DND-41 (cell line): ENCODE results near the gene FAM114A1.
"Not testable (repeated sequence)": the region's sequence is repeated elsewhere in the genome, so short reads cannot be mapped to it uniquely, and the experiment has no call there.

Experiments
- ATAC-seq: fragments of 200-7000 bp; cut with Tn5 transposase; 3 replicates; pipeline ENCODE4 v1.9.1; 2021; ENCODE audit warnings: low read depth; ENCODE audit not compliant: insufficient read depth
- DNase-seq: peaks from one replicate; pipeline ENCODE4 v3.0.0-alpha.2; 2020
- H2AFZ ChIP-seq: 2 replicates; pipeline ENCODE4 v1.6.0; 2012; ENCODE audit warnings: low read depth, low read length
- H3K27ac ChIP-seq: 2 replicates; pipeline ENCODE4 v1.5.1; 2012; ENCODE audit warnings: low read length, inconsistent platforms
- H3K27me3 ChIP-seq: fragments of 200-600 bp; sonication (generic); 2 replicates; pipeline ENCODE4 v1.6.0; 2012; ENCODE audit warnings: low read length, mild to moderate bottlenecking, inconsistent platforms; ENCODE audit not compliant: insufficient read depth, poor library complexity
- H3K36me3 ChIP-seq: 2 replicates; pipeline ENCODE4 v1.5.1; 2012; ENCODE audit warnings: low read length, inconsistent platforms; ENCODE audit not compliant: insufficient read depth
- H3K4me1 ChIP-seq: 2 replicates; pipeline ENCODE4 v1.5.1; 2012; ENCODE audit warnings: mild to moderate bottlenecking, low read length; ENCODE audit not compliant: insufficient read depth
- H3K4me2 ChIP-seq: 2 replicates; pipeline ENCODE4 v1.6.0; 2012; ENCODE audit warnings: mild to moderate bottlenecking, moderate library complexity, low read length, inconsistent platforms; ENCODE audit not compliant: insufficient read depth
- H3K4me3 ChIP-seq, 2 experiments: fragments of 200-600 bp in 1 of 2; shearing (Covaris generic) in 1 of 2; 2 replicates each; pipeline ENCODE4 v1.5.1; 2012 to 2016; ENCODE audit warnings: inconsistent platforms in 2 of 2, low read length in 2 of 2, mild to moderate bottlenecking in 2 of 2, low read depth in 1 of 2, moderate library complexity in 1 of 2
- H3K79me2 ChIP-seq: 2 replicates; pipeline ENCODE4 v1.6.0; 2012; ENCODE audit warnings: low read length, inconsistent platforms; ENCODE audit not compliant: insufficient read depth
- H3K9ac ChIP-seq: 2 replicates; pipeline ENCODE4 v1.6.0; 2012; ENCODE audit warnings: low read depth, mild to moderate bottlenecking, inconsistent platforms, low read length, moderate library complexity
- H3K9me3 ChIP-seq: 2 replicates; pipeline ENCODE4 v1.5.1; 2012; ENCODE audit warnings: low read length, moderate library complexity, mild to moderate bottlenecking, inconsistent platforms; ENCODE audit not compliant: insufficient read depth, severe bottlenecking
- H4K20me1 ChIP-seq: 2 replicates; pipeline ENCODE4 v1.6.0; 2012; ENCODE audit warnings: low read length; ENCODE audit not compliant: insufficient read depth
- EZH2 ChIP-seq: IDR thresholded peaks from 3 replicates; pipeline ENCODE4 v1.6.1; 2012; ENCODE audit warnings: borderline replicate concordance, low read depth, mild to moderate bottlenecking, moderate library complexity, low read length, inconsistent platforms; ENCODE audit not compliant: severe bottlenecking
- TF ChIP-seq, protein P1 (sequence below): IDR thresholded peaks from 2 replicates; pipeline ENCODE4 v1.5.1; 2012; ENCODE audit warnings: borderline replicate concordance, low read length, moderate library complexity, mild to moderate bottlenecking; ENCODE audit not compliant: poor library complexity, severe bottlenecking; ENCODE audit errors: extremely low read depth

FAM114A1 gene

GRCh38 chr4:38983787-38984598 is 116.4 kb downstream of the FAM114A1 start:
- H3K4me1 ChIP-seq = no peaks in the 10 kb centered on the region
- H3K36me3 ChIP-seq = no peaks in the 10 kb centered on the region
- H3K9ac ChIP-seq = no peak overlapping the region
- no peak overlapping the region for H3K4me3 ChIP-seq
- H3K27ac ChIP-seq = no peak overlapping the region
- ATAC-seq (no peak), DNase-seq (no peak)
- no peaks in the 10 kb centered on the region for H3K9me3 ChIP-seq
- H3K79me2 ChIP-seq = no peaks in the 10 kb centered on the region
- H2AFZ ChIP-seq = no peak overlapping the region
- H3K4me2 ChIP-seq = no peak overlapping the region
- no peaks in the 10 kb centered on the region for H3K27me3 ChIP-seq
- H4K20me1 ChIP-seq = no peaks in the 10 kb centered on the region
- TF ChIP-seq, protein P1, sequence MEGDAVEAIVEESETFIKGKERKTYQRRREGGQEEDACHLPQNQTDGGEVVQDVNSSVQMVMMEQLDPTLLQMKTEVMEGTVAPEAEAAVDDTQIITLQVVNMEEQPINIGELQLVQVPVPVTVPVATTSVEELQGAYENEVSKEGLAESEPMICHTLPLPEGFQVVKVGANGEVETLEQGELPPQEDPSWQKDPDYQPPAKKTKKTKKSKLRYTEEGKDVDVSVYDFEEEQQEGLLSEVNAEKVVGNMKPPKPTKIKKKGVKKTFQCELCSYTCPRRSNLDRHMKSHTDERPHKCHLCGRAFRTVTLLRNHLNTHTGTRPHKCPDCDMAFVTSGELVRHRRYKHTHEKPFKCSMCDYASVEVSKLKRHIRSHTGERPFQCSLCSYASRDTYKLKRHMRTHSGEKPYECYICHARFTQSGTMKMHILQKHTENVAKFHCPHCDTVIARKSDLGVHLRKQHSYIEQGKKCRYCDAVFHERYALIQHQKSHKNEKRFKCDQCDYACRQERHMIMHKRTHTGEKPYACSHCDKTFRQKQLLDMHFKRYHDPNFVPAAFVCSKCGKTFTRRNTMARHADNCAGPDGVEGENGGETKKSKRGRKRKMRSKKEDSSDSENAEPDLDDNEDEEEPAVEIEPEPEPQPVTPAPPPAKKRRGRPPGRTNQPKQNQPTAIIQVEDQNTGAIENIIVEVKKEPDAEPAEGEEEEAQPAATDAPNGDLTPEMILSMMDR = no peak
- no peak for TF ChIP-seq EZH2

- DNase-seq (no peak), ATAC-seq (no peak)
- H2AFZ ChIP-seq = no peak overlapping the region
- H3K4me2 ChIP-seq = no peak overlapping the region
- H3K27ac ChIP-seq = no peak overlapping the region
- no peak overlapping the region for H3K4me3 ChIP-seq
- H3K27me3 ChIP-seq = no peaks in the 10 kb centered on the region
- H3K79me2 ChIP-seq = no peaks in the 10 kb centered on the region
- no peak for TF ChIP-seq EZH2
- TF ChIP-seq, protein P1 = no peak
- no peak overlapping the region for H3K9ac ChIP-seq
- no peaks in the 10 kb centered on the region for H3K36me3 ChIP-seq
- no peaks in the 10 kb centered on the region for H3K4me1 ChIP-seq
- no peaks in the 10 kb centered on the region for H4K20me1 ChIP-seq
- H3K9me3 ChIP-seq = no peaks in the 10 kb centered on the region
Measured at GRCh38 chr4:38985410-38986100, 117.9 kb downstream of the FAM114A1 start.

GRCh38 chr4:38987491-38987890 is 119.9 kb downstream of the FAM114A1 start:
- Histone ChIP-seq H3K9ac (no peak overlapping the region), H3K4me3 (no peak overlapping the region), H4K20me1 (no peaks in the 10 kb centered on the region), H2AFZ (no peak overlapping the region), H3K36me3 (no peaks in the 10 kb centered on the region), H3K27ac (no peak overlapping the region), H3K4me2 (no peak overlapping the region), H3K27me3 (no peaks in the 10 kb centered on the region), H3K79me2 (no peaks in the 10 kb centered on the region), H3K9me3 (no peaks in the 10 kb centered on the region), H3K4me1 (no peaks in the 10 kb centered on the region)
- DNase-seq (no peak), ATAC-seq (no peak)
- TF ChIP-seq, protein P1 = no peak
- TF ChIP-seq EZH2 = no peak

DNA sequence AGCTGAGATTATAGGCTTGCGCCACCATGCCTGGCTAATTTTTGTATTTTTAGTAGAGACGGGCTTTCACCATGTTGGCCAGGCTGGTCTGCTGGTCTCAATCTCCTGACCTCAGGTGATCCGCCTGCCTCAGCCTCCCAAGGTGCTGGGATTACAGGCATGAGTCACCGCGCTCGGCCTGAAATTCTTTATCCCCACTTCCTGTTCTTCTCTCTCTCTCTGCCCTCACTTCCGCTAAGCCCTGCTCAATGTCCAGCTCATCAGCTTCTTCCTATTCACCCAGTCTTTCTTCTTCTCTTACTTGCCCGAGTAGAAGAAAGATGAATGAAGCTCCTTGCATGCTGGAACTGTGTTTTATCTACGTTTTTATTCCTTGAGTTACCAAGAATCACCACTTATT is 120.7 kb downstream of the FAM114A1 start:
- H3K27ac ChIP-seq, H3K27me3 ChIP-seq, H3K4me2 ChIP-seq, DNase-seq, H2AFZ ChIP-seq, H4K20me1 ChIP-seq, H3K9me3 ChIP-seq, H3K9ac ChIP-seq, H3K79me2 ChIP-seq, H3K4me3 ChIP-seq, H3K4me1 ChIP-seq, ATAC-seq, H3K36me3 ChIP-seq: not testable (repeated sequence)
